GM23248 (cell line): ENCODE data around the gene LRMDA.

Experiments
- EZH2 ChIP-seq: fragments of 200-600 bp; sonication (generic); IDR thresholded peaks from 2 replicates; pipeline ENCODE4 v1.6.1; 2018; ENCODE audit warnings: antibody characterized with exemption, mild to moderate bottlenecking; ENCODE audit not compliant: insufficient read depth, poor library complexity, severe bottlenecking
- EZH2phosphoT487 ChIP-seq: fragments of 200-600 bp; sonication (generic); IDR thresholded peaks from 2 replicates; pipeline ENCODE4 v1.6.1; 2018; ENCODE audit warnings: antibody characterized with exemption, moderate library complexity, mild to moderate bottlenecking, low read depth; ENCODE audit not compliant: insufficient read depth

DNA sequence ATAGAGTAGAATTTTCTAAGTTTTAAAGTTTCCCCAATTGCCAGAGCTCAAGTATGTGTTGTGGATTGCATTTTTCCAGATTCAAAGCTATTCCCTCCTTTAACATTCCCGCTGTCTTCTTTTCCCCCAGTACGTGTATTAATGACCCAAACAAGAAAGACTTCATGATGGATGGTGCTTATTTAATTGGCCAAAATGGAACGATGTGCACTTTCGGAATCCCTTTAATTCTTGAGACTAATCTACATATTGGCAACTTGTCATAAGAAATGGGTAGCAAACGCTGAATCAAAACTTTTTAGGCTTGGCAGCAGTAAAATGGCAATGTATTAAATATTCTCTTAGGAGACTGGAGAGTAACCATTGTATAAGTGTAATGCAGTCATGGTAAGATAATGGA lies 753.2 kb downstream of the LRMDA start:
- no peak for TF ChIP-seq EZH2
- no peak for TF ChIP-seq EZH2phosphoT487
